Stimulated activated CD4-positive, alpha-beta T cell treated with anti-CD3 and anti-CD28 coated beads, Interleukin-15, amount 100 ng/mL, for 1 hour (primary cell): Measurements from ENCODE around the gene SLX1B.
"Not testable (repeated sequence)": the region's sequence is repeated elsewhere in the genome, so short reads cannot be mapped to it uniquely, and the experiment has no call there.

Experiments used
- DNase-seq, 2 donors: peaks; one replicate each; pipeline ENCODE4 v3.0.0-alpha.2; 2020; ENCODE audit warnings: low read depth in 1 of 2, low spot score in 1 of 2

SLX1B gene

DNA sequence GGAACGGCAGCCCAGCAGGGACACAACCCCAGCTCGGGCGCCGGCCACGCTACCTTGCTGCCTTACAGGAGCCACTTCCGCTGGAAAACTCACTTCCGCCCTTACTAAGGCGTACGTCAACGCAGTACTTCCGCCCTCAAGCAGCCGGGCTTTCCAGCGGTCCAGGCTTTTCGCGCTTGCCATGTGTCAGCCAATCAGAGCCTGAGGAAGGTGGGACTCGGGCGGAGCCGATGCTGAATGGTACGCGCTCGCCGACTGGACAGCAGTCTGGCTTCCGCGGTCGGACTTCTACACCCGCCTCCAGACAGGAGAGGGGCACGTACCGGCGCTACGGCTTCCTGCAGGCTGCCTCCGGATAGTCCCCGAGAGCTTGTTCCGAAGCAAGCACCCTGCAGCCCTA lies at the start of gene SLX1B, which contains the start of gene BOLA2:
SLX1B (plus strand) TSS at position 265 of the 400 bp plus-strand sequence.
BOLA2 (minus strand) TSS at position 83 of the 400 bp plus-strand sequence. CDS start 98 bp downstream, outside the sequence.
- DNase-seq = not testable (repeated sequence)

DNA sequence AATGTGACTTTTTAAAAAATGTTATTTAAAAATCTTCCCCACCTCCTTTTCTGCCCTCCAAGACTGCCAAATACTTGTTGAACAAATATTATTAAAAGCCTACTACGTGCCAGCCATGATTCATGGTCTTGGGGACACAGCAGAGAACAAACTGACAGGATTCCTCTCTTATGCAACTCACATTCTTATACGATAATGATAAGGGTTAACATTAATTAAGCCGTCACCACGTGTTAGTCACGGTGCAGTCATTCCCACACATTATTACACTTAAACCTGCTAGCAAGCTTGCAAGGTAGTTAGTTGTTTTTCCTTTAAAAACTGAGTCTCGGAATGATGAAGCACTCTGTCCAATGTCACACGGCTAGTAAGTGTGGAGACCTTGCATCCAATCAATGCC lies 49.1 kb upstream of the SLX1B start:
- DNase-seq = not testable (repeated sequence)

DNA sequence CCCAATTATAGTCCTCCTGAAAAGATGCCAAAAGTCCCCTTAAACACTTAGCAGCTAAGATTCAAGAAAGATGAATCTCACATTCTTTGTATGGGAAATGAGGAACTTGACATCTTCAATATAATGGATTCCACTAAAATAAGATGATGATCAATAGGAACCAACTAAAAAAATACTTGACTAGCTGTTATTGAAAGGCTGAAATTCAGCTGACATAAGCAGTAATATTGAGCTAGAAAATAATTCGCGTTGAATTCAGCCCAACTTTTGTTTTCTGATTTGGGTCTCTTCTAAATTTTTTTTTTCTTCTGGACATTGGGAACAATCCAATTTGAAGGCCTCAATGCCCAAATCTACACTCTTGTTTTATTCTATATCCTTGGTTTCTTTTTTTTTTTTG lies 30.7 kb upstream of the SLX1B start:
- not testable (repeated sequence) for DNase-seq

DNA sequence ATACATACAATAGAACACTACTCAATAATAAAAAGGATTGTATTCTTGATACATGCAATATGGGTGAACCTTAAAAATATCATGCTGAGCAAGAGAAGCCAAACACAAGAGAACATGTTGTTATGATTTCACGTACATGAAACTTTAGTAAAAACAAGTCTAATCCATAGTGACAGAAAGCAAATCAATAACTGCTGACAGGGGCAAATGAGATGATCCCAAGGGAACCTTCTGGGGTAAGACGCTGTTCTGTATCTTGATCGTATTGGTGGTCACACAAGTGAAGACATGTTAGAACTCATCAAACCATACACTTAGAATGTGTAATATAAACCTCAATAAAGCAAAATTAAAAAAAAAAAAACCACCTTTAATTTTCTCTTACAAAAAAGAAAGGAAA lies 28.9 kb upstream of the SLX1B start:
- DNase-seq = not testable (repeated sequence)

DNA sequence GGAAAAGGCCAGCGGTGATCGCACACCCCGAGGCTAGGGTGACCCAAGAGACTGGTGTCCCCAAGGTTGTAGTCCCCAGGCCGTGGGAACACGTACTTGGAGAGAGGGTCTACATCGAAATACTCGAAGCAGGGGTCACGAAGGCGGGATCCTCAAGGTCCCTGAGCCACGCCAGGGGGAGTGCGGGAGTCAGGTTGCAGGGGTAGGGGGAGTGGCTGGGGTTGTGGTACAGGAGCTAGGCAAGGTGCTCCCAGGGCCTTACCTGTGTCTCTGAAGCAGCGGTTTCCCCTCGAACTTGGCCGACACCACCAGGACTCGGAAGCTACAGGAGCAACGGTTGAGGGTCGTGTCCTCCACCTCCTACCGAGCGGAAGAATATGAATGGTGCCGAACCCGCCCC lies 579 bp upstream of the SLX1B start:
- DNase-seq = not testable (repeated sequence)

DNA sequence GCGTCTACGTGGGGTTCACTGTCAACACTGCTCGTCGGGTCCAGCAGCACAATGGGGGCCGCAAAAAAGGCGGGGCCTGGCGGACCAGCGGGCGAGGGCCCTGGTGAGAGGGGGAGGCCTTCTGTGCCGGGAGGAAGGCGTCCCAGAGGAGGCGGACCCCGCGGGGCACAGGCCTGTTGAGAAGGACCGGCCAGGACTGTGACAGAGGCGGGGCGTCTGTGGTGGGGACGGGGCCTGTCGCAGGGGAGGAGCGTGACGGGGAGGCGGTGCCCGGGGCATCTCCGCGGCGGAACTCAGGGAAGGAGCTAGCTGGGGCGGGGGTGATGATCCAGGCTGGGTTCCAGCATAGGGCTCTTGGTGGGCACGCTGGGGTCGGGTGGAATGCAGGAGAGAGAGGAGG lies 495 bp downstream of the SLX1B start:
- not testable (repeated sequence) for DNase-seq

DNA sequence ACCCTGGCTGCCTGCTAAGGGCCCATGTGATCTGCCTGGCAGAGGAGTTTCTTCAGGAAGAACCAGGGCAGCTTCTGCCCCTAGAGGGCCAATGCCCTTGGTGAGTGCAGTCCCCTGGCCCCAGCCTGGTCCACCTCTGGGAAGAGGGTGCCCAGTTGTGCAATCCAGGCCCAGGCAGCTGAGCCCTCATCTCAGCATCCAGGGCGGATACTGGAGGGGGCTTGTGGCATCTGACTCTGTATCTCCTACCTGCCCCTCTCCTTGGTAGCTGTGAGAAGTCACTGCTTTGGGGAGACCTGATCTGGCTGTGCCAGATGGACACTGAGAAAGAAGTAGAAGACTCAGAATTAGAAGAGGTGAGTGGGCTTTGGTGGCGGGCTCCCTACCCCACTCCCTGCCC lies 3.3 kb downstream of the SLX1B start:
- DNase-seq = not testable (repeated sequence)

DNA sequence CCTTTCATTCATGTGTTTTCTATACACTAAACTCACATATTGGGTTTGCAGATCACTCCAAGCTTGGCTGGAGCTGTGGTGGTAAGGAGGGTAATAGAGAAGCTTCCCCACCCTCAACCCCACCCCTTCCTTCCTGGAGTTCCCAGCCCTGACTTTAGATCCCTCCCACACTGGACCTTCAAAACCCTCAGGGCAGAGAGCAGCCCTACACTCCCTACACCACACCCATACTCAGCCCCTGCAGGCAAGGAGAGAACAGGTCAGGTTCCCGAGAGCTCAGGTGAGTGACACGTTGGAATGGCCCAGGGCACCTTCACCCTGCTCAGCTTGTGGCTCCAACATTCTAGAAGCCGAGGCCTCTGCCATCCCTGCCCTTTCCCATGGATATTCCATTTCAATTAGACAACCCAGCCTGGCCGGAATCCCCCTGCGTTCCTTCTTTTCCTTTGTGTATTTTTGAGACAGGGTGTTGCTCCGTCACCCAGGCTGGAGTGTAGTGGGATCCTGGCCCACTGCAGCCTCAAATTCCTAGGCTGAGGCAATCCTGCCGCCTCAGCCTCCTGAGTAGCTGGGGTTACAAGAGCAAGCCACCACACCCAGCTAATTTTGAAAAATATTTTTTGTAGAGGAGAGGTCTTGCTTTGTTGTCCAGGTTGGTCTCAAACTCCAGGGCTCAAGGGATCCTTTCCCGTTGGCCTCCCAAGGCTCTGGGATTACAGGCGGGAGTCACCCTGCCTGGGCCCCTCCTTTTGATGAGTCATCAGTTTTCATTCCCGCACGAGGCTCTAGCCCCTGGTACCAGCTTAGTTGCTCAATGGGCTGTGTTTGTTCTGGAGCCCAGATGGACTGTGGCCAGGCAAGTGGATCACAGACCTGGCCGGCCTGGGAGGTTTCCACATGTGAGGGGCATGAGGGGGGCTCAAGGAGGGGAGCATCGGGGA lies 5.6 kb downstream of the SLX1B start, which contains the start of gene SULT1A4:
SULT1A4 (plus strand) TSS at position 208 of the 941 bp plus-strand sequence. CDS start 1,473 bp downstream, outside the sequence.
- DNase-seq = not testable (repeated sequence)

DNA sequence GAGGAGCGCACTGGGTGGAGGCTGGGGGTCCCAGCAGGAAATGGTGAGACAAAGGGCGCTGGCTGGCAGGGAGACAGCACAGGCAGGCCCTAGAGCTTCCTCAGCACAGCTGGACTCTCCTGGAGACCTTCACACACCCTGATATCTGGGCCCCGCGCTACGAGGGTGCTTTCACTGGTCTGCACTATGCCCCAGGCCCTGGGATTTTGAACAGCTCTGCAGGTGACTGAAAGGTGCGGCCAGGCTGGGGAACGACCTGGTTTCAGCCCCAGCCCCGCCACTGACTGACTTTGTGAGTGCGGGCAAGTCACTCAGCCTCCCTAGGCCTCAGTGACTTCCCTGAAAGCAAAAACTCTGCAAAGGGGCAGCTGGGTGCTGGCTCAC lies 6.3 kb downstream of the SLX1B start:
- not testable (repeated sequence) for DNase-seq

DNA sequence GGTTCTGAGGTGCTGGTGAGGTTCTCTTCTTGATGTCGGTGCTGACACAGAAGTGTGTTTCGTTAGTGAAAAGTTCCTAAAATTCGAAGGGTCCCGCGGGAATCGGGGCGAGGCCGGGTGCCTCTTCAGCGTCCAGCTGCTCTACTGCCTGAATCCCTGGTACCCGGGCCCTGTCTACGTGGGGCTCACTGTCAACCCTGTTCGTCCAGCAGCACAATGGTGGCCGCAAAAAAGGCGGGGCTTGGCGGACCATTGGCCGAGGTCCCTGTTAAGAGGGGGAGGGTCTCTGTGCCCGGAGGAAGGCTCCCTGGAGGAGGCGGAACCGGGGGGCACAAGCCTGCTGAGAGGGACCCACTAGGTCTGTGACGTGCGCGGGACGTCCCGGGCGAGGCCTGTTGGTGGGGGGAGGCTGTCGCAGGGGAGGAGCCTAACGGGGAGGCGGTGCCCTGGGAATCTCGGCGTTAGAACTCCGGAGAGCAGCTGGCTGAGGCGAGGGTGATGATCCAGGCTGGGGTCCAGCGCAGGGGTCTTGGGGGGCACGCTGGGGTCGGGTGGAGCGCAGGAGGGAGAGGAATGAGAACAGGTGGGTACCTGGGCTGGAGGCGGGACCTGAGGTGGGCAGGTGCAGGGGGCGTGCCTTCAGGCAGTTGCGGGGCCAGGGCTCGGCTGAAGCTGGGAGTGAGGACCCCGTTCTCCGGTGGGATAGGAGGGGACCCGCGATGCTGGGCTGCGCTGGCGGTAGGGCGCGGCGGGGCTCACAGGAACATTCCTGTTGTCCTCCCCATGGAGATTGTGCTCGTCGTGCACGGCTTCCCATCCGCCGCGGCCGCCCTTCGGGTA lies 11.9 kb downstream of the SLX1B start:
- not testable (repeated sequence) for DNase-seq

DNA sequence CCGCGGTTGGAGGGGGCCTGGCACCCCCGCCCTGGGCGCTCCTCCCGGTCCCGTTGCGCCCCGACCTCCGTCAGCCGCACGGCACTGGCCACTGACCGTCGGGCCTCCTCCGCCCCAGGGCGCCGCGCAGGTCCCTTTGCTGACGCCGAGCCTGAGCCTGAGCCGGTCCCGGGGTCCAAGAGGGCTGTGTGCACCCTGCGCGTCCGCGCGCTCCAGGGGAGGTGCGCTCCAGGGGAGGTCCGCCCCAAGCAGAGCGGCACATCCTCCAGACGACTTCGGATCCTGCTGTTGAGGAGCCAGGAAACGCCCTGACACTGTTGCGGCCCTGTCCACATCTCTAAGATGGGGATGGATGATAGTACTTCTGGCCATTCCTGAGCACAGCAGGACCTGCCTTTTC lies 12.6 kb downstream of the SLX1B start:
- not testable (repeated sequence) for DNase-seq

DNA sequence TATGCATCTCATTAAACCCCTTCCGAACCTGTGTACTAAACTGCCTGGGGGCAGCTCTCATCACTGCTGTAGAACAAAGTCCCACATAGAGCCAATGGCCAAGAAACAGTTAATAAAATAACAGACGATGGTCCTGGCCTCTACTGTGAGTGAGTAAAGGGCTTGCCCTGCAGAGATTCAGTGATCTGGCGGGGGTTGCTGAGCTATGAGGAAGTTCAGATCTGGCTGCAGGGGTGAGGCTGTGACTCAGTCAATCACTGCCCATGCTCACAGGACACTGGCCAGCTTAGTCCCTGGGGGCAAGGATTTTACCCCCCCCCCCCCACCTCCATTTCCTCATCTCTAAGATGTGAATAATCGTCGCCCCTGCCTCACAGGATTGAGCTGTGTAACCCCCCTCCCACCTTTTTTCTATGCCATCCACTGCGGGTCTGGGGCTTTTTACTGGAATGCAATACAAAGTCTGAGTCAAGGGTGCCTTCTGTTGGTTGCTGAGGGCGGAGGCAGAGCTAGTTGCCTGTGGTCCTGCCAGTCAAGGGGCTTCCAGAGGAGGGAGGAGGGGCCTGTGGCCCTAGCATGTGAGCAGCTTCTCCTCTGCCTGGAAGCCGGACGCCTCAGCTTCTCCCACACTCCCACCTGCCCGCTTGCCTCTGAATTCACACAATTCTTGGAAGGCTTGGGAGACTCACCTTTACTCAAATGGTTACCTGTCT lies 13.5 kb downstream of the SLX1B start:
- DNase-seq = not testable (repeated sequence)

DNA sequence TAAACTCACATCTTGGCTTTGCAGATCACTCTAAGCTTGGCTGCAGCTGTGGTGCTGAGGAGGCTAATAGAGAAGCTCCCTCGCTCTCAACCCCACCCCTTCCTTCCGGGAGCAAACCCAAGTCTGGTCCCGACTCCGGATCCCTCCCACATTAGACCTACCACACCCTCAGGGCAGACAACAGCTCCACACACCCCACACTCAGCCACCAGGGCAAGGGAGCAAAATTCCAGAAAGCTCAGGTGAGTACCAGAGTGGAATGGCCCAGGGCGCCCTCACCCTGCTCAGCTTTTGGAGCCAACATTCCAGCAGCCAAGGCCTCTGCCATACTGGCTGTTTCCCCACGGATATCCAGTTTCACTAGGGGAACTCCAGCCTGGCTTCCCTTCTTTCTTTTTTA lies 15.3 kb downstream of the SLX1B start:
- peak; percentile 2 to 11 for DNase-seq

DNA sequence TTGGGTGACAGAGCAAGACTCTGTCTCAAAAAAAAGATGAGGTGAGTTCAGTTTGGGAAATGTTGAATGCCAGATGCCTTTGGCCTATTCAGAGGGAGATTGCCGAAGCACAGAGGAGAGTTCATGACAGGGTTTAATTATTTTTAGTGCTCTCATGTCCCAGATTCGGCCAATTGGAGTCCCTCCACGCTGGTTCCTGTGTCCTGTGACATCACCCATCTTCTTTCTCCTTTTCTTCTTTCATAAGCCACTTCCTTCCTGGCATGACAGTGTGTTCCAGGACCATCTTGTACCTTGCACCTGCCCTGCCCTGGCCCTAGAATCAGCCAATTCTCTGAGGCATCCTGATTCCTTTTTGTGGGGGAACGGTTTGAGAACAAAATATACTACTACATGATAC lies 17.7 kb downstream of the SLX1B start:
- not testable (repeated sequence) for DNase-seq

DNA sequence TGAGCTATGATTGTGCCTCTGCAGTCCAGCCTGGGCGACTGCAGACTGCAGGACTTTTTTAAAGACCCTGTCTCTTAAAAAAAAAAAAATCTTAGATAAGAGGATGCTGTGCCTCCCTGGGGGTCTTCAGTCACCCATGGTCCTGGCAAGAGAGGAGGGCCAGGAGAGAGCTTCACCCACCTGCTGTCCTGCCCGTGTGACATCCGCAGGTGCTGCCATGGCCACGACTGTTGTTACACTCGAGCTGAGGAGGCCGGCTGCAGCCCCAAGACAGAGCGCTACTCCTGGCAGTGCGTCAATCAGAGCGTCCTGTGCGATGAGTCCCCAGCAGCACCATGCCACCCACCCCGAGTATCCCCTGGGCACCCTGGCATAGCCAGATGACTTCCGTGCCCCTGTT lies 27.9 kb downstream of the SLX1B start:
- peak in 1 of 2 donors; percentile 1 for DNase-seq

DNA sequence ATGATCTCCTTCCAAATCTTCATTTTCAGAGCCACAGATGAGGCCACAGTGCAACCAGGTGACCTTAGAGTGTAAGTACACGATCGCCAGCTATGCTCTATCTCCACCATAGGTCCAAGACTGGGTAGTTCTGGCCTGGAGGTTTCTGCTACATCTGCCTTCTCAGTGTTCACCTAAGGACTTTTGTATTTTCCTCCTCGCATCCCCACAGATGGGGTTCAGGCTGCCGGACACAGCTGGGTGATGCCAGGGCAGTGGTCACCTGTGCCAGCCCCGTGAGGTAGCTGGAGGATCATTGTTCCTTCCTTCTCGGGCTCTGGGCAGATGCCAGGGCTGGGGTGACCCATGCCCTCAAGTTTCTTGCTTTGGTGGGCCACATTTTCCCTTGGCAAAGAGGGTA lies 52.0 kb downstream of the SLX1B start, which contains the start of gene NPIPB12:
NPIPB12 (minus strand) TSS at position 101 of the 400 bp plus-strand sequence.
- not testable (repeated sequence) for DNase-seq
